ENCODE measurements around the gene LRP8.

Gene LRP8

GRCh38 chr1:53328009-53328461, at the start of gene LRP8:
Gene LRP8 (minus strand): TSS chr1:53328070. CDS start chr1:53327912, 158 bp downstream.
- peak; percentile 79 for DNase-seq (ENCODE audit: low spot score)

- no peak for DNase-seq (ENCODE audit: low spot score)
These were observed 49.6 kb upstream of the LRP8 start for GRCh38 chr1:53377438-53377841.

- DNase-seq (ENCODE audit: low spot score), result no peak
These were observed 49.0 kb upstream of the LRP8 start for GRCh38 chr1:53376742-53377437.

- no peak for DNase-seq (ENCODE audit: low spot score)
These were observed 48.2 kb upstream of the LRP8 start for GRCh38 chr1:53376041-53376461.

GRCh38 chr1:53375440-53375839, 47.6 kb upstream of the LRP8 start:
- no peak for DNase-seq (ENCODE audit: low spot score)

- no peak for DNase-seq (ENCODE audit: low spot score)
These were observed 45.4 kb upstream of the LRP8 start for GRCh38 chr1:53373246-53373645.

GRCh38 chr1:53372501-53372951, 44.7 kb upstream of the LRP8 start:
- no peak for DNase-seq (ENCODE audit: low spot score)

- no peak for DNase-seq (ENCODE audit: low spot score)
These were observed 44.0 kb upstream of the LRP8 start for GRCh38 chr1:53371851-53372250.

- no peak for DNase-seq (ENCODE audit: low spot score)
These were observed 43.3 kb upstream of the LRP8 start for GRCh38 chr1:53371121-53371666.

GRCh38 chr1:53370369-53370961, 42.6 kb upstream of the LRP8 start:
- no peak for DNase-seq (ENCODE audit: low spot score)

GRCh38 chr1:53369761-53370160, 41.9 kb upstream of the LRP8 start:
- no peak for DNase-seq (ENCODE audit: low spot score)

- DNase-seq (ENCODE audit: low spot score), result no peak
These were observed 41.3 kb upstream of the LRP8 start for GRCh38 chr1:53369034-53369750.

- DNase-seq (ENCODE audit: low spot score), result no peak
These were observed 40.6 kb upstream of the LRP8 start for GRCh38 chr1:53368314-53369033.

GRCh38 chr1:53367503-53368313, 39.8 kb upstream of the LRP8 start:
- peak; percentile 77 for DNase-seq (ENCODE audit: low spot score)

- no peak for DNase-seq (ENCODE audit: low spot score)
These were observed 39.1 kb upstream of the LRP8 start for GRCh38 chr1:53366901-53367502.

- no peak for DNase-seq (ENCODE audit: low spot score)
These were observed 37.7 kb upstream of the LRP8 start for GRCh38 chr1:53365437-53366063.

- no peak for DNase-seq (ENCODE audit: low spot score)
These were observed 35.2 kb upstream of the LRP8 start for GRCh38 chr1:53362851-53363642.

- DNase-seq (ENCODE audit: low spot score), result no peak
These were observed 34.4 kb upstream of the LRP8 start for GRCh38 chr1:53362270-53362669.

GRCh38 chr1:53361541-53361961, 33.7 kb upstream of the LRP8 start:
- no peak for DNase-seq (ENCODE audit: low spot score)

- DNase-seq (ENCODE audit: low spot score), result no peak
These were observed 32.0 kb upstream of the LRP8 start for GRCh38 chr1:53359934-53360276.
